ENCODE measurements around the gene GCAT.
A peak's percentile ranks its signal among the peaks of the same experiment; 100 is the strongest.

GCAT gene

DNA sequence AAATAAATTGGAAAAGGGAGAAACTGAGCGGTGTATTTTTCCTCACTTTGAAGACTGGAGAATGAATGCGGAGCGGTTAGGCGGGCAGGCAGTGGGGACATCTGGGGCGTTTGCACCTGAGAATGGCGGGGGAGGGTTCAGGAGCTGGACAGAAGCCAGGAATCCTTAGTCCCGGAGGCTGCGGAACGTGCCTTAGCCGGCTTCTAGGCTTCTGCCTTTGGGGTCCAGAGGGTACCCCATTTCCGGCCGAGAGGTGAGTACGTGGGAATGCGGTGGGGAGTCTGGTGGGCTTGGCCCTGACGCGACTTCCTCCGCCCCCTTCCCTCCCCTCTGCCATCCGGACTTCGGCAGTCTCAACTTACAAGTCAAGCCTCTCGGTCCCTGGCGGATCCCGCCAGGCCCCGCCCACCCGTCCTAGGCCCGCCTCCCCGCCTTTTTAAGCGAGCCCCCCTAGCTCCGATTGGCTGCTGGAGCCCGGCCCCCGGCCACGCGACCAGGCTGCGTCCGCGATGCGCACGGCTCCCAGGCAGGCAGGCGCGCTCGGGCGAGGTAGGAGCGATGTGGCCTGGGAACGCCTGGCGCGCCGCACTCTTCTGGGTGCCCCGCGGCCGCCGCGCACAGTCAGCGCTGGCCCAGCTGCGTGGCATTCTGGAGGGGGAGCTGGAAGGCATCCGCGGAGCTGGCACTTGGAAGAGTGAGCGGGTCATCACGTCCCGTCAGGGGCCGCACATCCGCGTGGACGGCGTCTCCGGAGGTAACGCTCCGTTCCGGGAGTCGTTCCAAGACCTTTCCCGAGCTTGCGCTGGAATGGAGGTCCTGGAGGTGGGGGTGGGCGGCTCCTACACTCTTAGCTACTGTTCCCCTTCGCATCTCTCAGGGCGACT, at the start of gene GCAT:
TSS of gene GCAT (plus strand) at position 525 of the 884 bp plus-strand sequence. CDS start at position 559, 34 bp downstream.
- peak; percentile 94 for DNase-seq (ENCODE audit: low spot score)

DNA sequence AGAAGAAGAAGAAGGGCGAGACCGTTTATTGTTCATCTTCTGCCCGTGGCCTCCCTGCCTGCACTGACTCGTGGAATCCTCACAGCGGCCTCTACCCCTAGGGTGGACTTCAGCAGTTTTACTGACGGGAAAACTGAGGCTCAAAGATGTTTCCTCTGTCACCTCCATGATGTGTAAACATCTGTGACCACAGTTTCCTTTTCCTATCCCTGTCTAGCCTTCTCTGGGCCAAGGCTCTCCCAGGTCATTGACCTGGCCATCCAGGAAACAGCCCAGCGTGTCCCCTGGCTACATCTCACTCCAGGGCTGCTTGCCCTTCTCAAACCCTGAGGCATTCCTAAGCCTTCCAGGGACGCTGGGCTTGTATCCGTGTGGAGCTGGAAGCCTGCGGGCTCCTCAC, 49.0 kb upstream of the GCAT start:
- no peak for DNase-seq (ENCODE audit: low spot score)

DNA sequence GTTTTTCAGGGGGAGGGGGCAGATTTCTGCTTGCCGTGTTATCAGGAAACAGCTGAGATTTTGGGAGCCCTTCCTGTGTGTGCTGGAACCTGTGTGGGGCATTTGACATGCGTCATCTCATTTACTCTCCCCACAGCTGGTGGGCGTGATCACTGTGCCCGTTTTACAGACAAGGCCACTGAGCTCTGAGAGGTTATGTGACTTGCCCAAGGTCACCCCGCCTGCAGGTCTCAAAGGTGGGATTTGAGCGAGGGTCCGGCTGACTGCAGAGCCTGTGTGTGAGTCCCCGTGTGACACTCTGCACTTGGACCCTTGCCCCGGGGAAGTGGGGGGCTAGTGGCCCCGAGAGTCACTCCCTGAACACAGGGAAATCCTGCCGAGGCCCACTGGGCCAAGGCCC, 48.5 kb upstream of the GCAT start:
- DNase-seq (ENCODE audit: low spot score) = no peak

GRCh38 chr22:37760152-37760551, 47.6 kb upstream of the GCAT start:
- no peak for DNase-seq (ENCODE audit: low spot score)

DNA sequence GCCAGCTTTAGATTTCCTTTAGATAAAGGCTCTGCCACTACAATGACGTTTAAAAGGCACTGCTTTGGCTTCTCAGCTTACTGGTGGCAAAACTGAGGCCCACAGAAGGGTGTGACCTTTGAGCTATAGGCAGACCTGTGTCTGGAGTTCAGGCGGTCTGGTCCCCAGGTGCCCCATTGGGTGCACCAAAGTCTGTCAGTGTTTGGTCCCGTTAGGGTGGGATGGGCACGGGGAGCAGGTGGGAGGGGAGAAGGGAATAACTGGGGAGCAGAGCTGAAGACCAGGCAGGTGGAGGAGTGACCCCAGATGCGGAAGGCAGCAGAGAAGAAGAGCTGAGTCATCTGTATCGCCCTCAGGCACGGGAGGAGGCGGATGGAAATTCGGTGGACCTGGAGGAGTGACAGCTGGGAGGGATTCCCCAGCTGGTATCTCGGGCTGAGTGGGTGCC, 45.3 kb upstream of the GCAT start:
- DNase-seq (ENCODE audit: low spot score) = no peak

DNA sequence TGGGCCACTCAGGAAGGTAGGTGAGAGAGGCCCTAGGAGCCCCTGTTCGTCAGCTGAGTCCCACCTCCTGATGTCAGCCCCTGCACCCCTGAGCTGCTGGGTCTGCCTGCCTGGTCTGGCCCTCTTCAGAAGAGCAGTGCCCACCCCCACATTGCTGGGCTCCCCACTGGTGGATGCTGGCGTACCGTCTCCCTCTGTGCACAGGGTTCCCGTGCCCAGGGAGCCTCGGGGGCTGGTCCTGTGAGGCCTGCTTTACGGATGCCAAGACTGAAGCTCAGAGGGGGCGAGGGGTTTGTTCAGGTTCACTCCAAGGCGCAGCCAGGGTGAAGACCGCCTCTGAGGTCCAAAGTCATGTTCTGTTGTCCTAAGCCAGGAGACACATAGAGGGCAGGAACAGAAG, 44.7 kb upstream of the GCAT start:
- DNase-seq (ENCODE audit: low spot score) = no peak

GRCh38 chr22:37763652-37764051, 44.1 kb upstream of the GCAT start:
- no peak for DNase-seq (ENCODE audit: low spot score)

DNA sequence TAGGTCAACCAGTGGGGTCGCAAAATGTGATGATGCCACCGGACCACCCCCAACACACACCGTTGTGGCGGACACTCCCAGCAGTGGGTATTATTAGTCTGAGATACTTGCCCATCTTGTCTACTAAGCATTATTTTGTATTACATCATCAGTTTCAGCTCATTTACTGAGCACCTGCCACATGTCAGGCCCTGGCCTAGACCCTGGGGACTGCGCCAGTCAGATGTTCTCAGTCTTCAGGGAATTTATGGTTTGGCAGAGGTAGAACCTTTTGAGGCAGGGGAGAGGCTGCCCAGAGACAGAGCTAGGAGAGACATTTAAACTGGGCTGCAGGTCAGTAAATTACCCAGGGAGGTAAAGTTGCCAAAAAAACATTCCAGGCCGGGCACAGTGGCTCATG, 43.1 kb upstream of the GCAT start:
- DNase-seq (ENCODE audit: low spot score) = peak; percentile 77

DNA sequence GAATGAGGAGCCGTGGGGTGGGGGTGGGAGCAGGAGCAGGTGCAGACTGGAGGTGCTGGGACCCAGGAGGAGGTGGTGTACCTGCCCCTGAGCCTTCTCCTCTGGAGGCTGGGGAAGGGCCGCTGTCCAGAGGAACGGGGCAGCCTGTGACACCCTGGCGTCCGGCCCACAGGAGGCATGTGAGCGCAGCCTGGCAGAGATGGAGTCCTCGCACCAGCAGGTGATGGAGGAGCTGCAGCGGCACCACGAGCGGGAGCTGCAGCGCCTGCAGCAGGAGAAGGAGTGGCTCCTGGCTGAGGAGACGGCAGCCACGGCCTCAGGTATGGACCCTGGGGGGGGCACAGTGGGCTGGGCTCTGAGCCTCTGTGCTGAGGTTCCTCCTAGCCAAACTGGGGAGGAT, 42.2 kb upstream of the GCAT start:
- DNase-seq (ENCODE audit: low spot score) = no peak

DNA sequence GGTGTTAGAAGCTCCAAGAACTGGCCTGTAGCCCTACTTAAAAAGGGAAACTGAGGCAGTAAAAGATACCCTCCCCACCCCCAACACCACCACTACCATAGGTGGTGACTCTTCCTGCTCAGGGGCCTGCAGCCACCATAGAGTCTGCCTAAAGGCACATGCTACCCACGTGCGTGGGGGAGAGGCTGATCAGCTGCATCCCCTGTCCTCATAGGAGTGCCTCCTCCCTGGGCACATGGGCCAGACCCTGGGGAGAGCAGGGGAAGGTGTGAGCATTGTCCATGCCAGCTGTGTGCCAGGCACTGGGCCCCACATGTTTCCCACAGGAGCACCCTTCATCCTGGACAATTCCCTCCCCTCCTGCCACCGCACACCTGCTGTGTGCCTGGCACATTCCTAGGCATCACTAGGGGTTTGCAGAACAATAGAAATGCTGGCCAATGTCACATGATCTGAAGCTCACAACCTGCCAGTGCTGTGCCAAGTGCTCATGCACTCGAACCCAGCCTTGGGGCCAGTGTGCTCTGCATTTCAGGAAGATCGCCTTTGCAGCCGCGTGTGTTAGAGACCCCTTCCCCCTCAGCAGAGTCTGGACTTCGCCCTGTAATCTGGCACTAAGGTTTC, 41.7 kb upstream of the GCAT start:
- DNase-seq (ENCODE audit: low spot score) = no peak

DNA sequence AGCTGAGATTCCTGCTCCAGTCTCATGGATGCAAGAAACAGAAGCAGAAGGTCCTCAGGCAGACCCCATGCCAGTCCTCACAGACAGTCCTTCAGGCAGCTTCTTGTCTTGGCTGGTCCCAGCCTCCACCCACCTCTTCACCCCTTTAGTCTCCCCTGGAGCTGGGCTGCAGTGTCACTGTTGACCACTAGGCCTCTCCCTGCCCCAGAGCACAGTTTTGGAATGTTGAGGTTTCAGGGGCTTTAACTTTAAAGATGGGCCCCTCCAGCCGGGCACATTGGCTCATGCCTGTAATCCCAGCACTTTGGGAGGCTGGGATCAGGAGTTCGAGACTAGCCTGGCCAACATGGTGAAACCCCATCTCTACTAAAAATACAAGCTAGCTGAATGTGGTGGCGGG, 39.5 kb upstream of the GCAT start:
- DNase-seq (ENCODE audit: low spot score) = peak; percentile 41

DNA sequence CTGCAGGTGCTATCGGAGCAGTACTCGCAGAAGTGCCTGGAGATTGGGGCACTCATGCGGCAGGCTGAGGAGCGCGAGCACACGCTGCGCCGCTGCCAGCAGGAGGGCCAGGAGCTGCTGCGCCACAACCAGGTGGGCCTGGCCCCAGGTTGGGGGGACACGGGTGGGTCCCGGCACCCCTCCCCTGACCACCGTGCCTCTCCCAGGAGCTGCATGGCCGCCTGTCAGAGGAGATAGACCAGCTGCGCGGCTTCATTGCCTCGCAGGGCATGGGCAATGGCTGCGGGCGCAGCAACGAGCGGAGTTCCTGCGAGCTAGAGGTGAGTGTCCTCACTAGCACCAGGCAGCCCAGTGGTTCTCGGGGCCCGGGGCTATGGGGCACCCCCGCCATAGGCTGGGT, 38.7 kb upstream of the GCAT start:
- DNase-seq (ENCODE audit: low spot score) = no peak

GRCh38 chr22:37771081-37771480, 36.7 kb upstream of the GCAT start:
- no peak for DNase-seq (ENCODE audit: low spot score)

DNA sequence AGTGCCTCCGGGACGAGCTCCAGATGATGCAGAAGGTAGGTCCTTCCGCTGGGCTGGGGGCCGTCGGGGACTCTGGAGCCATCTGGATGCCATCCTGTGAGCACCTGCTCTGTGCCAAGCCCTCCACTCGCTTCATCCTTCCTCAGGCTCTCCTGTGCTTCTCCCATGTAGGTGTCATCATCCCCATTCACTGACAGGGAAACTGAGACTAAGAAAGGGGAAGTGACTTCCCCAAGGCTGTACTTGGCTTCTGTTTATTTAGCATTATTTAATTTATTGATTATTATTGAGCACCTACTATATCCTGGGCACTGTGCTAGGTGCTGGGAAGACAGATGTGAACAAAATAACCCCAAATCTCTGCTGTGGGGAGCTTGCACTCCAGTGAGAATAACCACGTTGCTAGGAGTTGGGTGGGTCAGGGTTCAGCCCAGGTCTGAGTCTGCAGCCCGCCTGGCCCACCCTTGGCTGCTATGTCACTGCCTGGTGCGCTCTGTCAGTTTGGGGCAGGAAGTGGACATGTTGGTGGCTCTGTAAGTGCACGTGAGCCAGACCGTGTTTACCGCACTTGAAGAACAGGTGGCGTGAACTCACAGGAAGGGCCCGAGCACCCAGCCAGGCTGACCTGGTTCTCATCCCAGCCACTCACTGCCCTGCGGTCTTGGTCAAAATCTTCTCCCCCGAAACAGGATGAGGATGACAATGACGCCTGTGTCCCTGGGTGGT, 35.9 kb upstream of the GCAT start:
- no peak for DNase-seq (ENCODE audit: low spot score)

- DNase-seq (ENCODE audit: low spot score) = no peak
Observed at GRCh38 chr22:37774728-37775127, 33.0 kb upstream of the GCAT start.

- DNase-seq (ENCODE audit: low spot score) = no peak
Observed at GRCh38 chr22:37775785-37776638, 31.7 kb upstream of the GCAT start.

GRCh38 chr22:37776639-37777005, 31.1 kb upstream of the GCAT start:
- DNase-seq (ENCODE audit: low spot score) = no peak

DNA sequence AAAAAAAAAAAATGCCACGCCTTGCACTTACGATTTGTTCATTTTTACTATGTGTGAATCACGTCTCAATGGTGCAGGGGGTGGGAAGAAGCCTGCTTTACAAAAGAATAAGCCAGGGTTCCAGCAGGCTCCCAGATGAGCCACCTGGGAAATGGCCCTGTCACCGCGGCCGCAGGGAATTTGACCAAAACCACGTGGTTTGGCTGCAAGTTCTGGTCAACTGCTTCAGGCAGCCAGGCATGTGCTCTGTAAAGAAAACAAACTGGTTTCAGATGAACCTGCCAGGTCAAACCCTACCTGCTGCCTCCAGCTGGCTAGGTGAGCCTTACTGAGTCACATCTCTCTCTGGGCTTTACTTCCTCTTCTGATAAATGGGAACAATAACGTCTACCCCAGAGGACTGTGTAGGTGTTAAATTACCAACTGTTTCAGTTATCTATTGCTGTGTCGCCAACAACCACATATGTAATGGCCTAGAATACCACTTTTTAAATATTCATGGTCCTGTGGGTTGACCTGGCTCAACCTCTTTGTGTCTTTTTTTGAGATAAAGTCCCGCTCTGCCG, 30.5 kb upstream of the GCAT start:
- DNase-seq (ENCODE audit: low spot score) = no peak

DNA sequence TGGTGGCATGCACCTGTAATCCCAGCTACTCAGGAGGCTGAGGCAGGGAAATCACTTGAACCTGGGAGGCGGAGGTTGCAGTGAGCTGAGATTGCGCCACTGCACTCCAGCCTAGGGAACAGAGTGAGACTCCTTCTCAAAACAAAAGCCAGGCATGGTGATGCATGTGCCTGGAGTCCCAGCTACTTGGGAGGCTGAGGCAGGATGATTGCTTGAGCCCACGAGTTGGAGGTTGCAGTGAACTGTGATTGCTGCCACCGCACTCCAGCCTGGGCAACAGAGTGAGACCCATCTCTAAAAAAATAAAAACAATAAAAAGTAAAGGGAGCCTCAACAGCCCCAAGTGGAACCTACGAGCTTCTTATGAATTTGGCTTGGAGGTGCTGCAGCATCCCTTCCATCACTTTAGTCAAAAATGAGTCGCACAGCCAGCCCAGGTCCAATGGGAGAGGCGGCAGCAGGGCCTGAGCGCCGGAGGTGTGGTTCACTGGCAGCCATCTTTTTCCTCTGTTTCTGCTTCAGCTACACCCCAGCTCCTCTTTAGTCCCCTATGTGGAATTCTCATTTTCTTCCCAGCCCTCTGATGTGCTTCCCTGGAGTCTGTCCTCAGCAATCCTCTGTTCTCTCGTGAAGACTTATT, 29.2 kb upstream of the GCAT start:
- no peak for DNase-seq (ENCODE audit: low spot score)

- DNase-seq (ENCODE audit: low spot score) = no peak
Observed at GRCh38 chr22:37781434-37782059, 26.2 kb upstream of the GCAT start.

Data from NAMALWA (cell line).